Stimulated activated CD4-positive, alpha-beta T cell treated with anti-CD3 and anti-CD28 coated beads, Interleukin-12 subunit alpha, Interleukin-12 subunit beta, amount 100 ng/mL, for 4 hours (primary cell): ENCODE results near the gene FRG2C.
"Not testable (repeated sequence)": the region's sequence is repeated elsewhere in the genome, so short reads cannot be mapped to it uniquely, and the experiment has no call there.

Experiments
- DNase-seq: peaks from one replicate; pipeline ENCODE4 v3.0.0-alpha.2; 2020

FRG2C gene

GRCh38 chr3:75669348-75670297, 5.5 kb downstream of the FRG2C start:
- DNase-seq: not testable (repeated sequence)

GRCh38 chr3:75670298-75671286, 6.5 kb downstream of the FRG2C start:
- not testable (repeated sequence) for DNase-seq

DNA sequence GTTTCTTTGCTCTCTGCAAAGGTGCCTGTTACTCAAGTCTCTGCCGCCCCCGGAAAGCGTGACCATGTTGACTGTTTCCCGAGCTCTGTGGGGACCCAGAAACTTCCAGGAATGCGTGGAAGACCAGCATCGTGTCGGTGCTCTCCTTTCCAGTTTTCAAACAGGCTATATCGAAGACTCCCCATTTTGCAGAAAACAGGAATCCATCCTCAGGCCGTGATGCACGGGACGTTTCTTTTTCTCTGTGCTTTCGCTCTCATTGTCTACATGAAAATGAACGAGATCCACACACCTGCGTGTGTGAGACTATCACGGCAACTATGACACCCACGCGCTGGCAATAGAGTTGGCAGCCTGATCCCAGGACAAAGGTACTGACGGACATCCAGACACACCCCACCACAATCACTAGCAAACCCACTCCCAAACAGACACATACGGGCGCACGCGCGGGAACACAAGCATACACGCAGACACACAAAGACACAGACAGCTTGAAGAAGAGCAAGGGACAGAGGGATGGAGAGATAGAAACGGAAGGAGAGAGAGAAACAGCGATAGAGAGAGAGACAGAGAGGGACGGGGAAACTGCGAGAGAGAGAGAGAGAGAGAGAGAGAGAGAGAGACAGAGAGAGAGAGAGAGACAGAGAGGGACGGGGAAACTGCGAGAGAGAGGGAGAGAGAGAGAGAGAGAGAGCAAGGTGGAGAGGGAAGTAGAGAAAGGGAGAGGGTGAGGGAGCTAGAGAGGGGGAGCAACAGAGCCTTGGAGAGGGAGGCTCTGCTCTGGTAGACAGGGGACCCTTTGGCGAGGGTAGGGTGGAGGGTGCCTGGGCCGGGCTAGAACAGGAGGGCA, 7.4 kb downstream of the FRG2C start:
- not testable (repeated sequence) for DNase-seq

DNA sequence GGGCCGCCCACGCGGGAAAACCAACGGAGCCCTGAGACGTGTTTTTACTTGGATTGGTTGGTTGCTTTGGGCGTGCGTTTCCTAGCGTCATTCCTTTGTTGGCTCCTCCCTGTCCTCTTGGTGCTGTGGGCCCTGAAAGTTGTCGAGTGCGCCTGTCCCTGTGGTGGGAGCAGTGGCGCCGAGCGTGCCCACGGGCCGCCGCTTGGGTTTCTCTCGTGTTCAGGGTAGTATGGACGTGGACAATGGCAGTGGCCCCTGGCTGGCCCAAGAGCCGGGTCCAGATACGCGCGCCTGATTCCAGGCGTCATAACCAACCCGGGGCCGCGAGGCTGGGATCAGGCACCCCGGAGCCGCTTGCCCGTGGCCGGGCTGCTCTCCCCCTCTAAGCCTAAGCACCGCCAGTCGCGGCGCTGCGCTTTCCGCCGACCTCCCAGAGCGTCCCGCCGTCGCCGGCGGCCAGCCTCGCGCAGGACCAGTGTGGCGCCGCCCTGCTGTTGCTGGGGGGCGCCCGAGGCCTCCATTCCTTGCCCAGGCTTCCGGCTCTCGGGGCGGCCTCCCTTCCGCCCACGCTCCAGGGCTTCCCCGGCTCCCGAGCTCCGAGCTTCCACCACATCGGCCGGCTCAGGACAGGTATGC, 8.1 kb downstream of the FRG2C start:
- DNase-seq: not testable (repeated sequence)

- not testable (repeated sequence) for DNase-seq
Observed at GRCh38 chr3:75683965-75684364, 19.8 kb downstream of the FRG2C start.

GRCh38 chr3:75687323-75687722, 23.2 kb downstream of the FRG2C start:
- no peak for DNase-seq

- no peak for DNase-seq
Observed at GRCh38 chr3:75692061-75692460, 27.9 kb downstream of the FRG2C start.
